ENCODE measurements around the gene ATP2B2.
"Not testable (repeated sequence)": the region's sequence is repeated elsewhere in the genome, so short reads cannot be mapped to it uniquely, and the experiment has no call there.

The ATP2B2 gene

GRCh38 chr3:10386121-10386520 lies 119.3 kb downstream of the ATP2B2 start:
- ATAC-seq: no peak
- no peak overlapping the region for H3K4me3 Mint-ChIP-seq
- H3K27me3 Mint-ChIP-seq: no peaks in the 10 kb centered on the region
- H3K9me3 Mint-ChIP-seq: no peaks in the 10 kb centered on the region
- no peaks in the 10 kb centered on the region for H3K36me3 Mint-ChIP-seq
- H3K27ac Mint-ChIP-seq: peak overlapping the region; percentile 90
- H3K4me1 Mint-ChIP-seq: peaks cover 59% of the 10 kb centered on the region

DNA sequence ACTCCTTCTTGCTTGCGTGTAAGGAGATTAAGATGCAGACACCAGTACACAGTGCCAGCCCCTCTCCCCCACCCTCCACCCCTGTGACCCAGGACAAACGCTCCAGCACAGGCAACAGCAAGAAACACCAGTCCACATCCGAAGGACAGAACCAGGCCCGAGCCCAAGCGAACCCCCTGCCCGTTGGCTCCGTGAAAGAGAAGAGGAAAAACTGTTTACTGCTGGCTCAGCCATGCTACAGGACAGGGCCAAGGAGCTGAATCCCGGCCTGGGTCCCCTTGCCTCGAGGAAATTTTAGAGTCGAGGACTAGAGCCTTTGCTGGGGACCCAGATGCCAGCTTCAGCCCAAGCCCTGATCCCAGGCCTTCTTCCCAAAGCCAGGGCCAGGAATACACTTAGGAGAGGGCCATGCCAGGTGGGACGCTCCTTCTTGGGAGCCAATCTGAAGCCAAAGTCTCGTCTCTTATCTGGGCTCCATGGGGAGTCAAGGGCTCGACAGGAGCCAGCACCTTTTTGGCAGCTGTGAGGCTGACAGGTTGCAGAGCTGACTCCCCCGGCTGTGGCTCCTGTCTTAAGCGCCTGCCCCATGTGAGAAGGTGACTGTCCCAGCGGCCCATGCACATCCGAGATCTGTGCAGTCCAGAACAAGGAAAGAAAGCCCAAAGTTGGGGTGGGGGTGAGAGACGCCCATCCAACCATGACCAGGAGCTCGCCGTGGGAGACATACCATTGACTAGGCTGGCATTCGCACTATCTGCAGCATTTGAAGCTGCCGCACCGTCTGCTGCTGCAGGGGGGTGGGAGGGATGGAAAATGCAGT lies 120.6 kb downstream of the ATP2B2 start:
- no peak overlapping the region for H3K4me3 Mint-ChIP-seq
- peaks cover 46% of the 10 kb centered on the region for H3K4me1 Mint-ChIP-seq
- no peaks in the 10 kb centered on the region for H3K36me3 Mint-ChIP-seq
- H3K9me3 Mint-ChIP-seq: no peaks in the 10 kb centered on the region
- no peak overlapping the region for H3K27ac Mint-ChIP-seq
- no peak for ATAC-seq
- no peaks in the 10 kb centered on the region for H3K27me3 Mint-ChIP-seq

GRCh38 chr3:10383850-10384248 lies 121.5 kb downstream of the ATP2B2 start:
- Mint-ChIP-seq H3K27ac (peak overlapping the region; percentile 1), H3K36me3 (no peaks in the 10 kb centered on the region), H3K4me1 (peaks cover 37% of the 10 kb centered on the region), H3K4me3 (no peak overlapping the region), H3K27me3 (no peaks in the 10 kb centered on the region), H3K9me3 (no peaks in the 10 kb centered on the region)
- no peak for ATAC-seq

GRCh38 chr3:10382892-10383849 lies 122.2 kb downstream of the ATP2B2 start:
- Mint-ChIP-seq H3K9me3 (no peaks in the 10 kb centered on the region), H3K27me3 (no peaks in the 10 kb centered on the region), H3K36me3 (no peaks in the 10 kb centered on the region), H3K27ac (peak overlapping the region; percentile 1), H3K4me1 (peaks cover 30% of the 10 kb centered on the region), H3K4me3 (no peak overlapping the region)
- no peak for ATAC-seq

- H3K4me1 Mint-ChIP-seq: peaks cover 23% of the 10 kb centered on the region
- not testable (repeated sequence) for H3K27me3 Mint-ChIP-seq, H3K4me3 Mint-ChIP-seq, H3K36me3 Mint-ChIP-seq, H3K27ac Mint-ChIP-seq, ATAC-seq, H3K9me3 Mint-ChIP-seq
These were observed 122.9 kb downstream of the ATP2B2 start for GRCh38 chr3:10382445-10382844.

DNA sequence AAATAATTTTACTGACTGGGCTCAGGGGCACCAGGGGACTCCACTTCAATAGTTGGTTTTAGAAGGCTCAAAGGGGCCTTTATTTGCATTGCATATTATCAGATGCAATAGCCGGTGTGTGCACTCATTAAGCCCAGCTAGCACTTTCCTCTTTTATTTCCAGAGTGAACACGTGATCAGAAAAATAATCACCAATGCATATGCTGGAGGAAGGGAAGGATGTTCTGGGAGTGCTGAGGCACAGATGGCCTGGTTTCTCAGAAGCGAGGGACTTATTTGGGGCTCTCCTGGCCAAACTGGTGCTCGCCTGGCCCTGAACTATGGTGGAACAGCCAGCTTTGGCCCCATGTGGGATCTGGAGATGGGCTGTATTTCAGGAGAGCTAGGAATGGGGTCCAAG lies 124.0 kb downstream of the ATP2B2 start:
- Mint-ChIP-seq H3K9me3 (no peaks in the 10 kb centered on the region), H3K27me3 (peaks cover 3% of the 10 kb centered on the region), H3K4me1 (peaks cover 20% of the 10 kb centered on the region), H3K36me3 (no peaks in the 10 kb centered on the region), H3K27ac (no peak overlapping the region), H3K4me3 (no peak overlapping the region)
- no peak for ATAC-seq

- Mint-ChIP-seq H3K27ac (no peak overlapping the region), H3K27me3 (peaks cover 7% of the 10 kb centered on the region), H3K4me3 (no peak overlapping the region), H3K4me1 (peaks cover 20% of the 10 kb centered on the region), H3K9me3 (no peaks in the 10 kb centered on the region), H3K36me3 (no peaks in the 10 kb centered on the region)
- no peak for ATAC-seq
These were observed 124.5 kb downstream of the ATP2B2 start for GRCh38 chr3:10380906-10381305.

DNA sequence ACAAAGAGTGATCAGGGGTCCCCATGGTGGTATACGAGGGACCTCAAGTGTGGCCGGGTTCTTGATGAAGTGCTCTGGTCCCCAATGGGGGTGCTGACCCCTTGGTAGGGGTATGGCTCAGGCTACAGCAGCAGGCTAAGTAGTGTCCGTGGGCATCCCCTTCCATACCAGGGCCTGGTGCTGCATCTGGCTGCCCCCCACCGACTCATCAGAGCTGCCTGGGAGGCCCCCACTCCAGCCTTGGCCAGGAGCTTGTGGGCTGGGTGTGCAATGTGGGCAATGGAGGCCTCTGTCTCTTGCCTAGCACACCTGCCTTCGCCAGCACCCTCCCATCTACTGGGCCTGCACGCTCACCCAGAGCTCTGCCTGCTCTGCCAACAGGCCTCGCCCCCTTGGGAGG lies 125.4 kb downstream of the ATP2B2 start:
- no peaks in the 10 kb centered on the region for H3K36me3 Mint-ChIP-seq
- H3K27ac Mint-ChIP-seq: no peak overlapping the region
- H3K9me3 Mint-ChIP-seq: no peaks in the 10 kb centered on the region
- no peak for ATAC-seq
- H3K27me3 Mint-ChIP-seq: peaks cover 10% of the 10 kb centered on the region
- no peak overlapping the region for H3K4me3 Mint-ChIP-seq
- peaks cover 15% of the 10 kb centered on the region for H3K4me1 Mint-ChIP-seq

GRCh38 chr3:10379161-10379560 lies 126.2 kb downstream of the ATP2B2 start:
- H3K27me3 Mint-ChIP-seq: peaks cover 10% of the 10 kb centered on the region
- no peak overlapping the region for H3K27ac Mint-ChIP-seq
- peaks cover 15% of the 10 kb centered on the region for H3K4me1 Mint-ChIP-seq
- no peaks in the 10 kb centered on the region for H3K36me3 Mint-ChIP-seq
- H3K9me3 Mint-ChIP-seq: no peaks in the 10 kb centered on the region
- no peak for ATAC-seq
- H3K4me3 Mint-ChIP-seq: no peak overlapping the region

- Mint-ChIP-seq H3K4me1 (peaks cover 15% of the 10 kb centered on the region), H3K27ac (no peak overlapping the region), H3K27me3 (peaks cover 10% of the 10 kb centered on the region)
These were observed 126.6 kb downstream of the ATP2B2 start for GRCh38 chr3:10378742-10379141.

GRCh38 chr3:10378246-10378645 lies 127.1 kb downstream of the ATP2B2 start:
- H3K36me3 Mint-ChIP-seq: no peaks in the 10 kb centered on the region
- H3K9me3 Mint-ChIP-seq: no peaks in the 10 kb centered on the region

More at GRCh38 chr3:10378742-10379141, 126.6 kb downstream of the ATP2B2 start:
- no peaks in the 10 kb centered on the region for H3K9me3 Mint-ChIP-seq
- no peak overlapping the region for H3K4me3 Mint-ChIP-seq
- no peaks in the 10 kb centered on the region for H3K36me3 Mint-ChIP-seq
- no peak for ATAC-seq

DNA sequence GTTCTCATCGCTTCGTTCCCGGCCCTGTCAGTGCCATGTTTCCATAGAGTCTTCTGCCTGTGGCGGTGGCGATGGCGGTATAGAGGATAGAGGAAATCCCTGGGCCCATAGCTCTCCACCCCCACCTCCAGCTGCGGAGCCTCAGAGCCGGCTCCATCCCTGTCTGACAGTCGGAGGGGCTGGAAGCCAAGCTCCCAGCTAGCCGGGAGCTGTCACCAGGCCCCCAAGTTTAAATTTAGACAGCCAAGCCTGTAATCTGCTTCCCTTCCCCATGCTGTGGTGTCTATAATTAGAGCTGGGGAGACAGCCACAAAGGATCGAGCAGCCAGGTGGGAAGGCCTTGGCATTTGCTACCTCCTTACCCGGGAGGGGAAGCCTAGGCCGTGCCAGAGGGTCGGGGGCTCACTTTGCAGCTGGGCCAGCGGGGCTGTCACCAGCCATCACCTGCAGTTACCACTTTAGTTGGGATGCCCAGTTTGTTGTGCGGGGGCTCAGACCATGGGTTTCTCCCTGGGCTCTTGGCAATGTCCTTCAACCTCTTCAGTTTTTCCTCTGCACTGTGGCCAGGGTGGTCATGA lies 128.1 kb downstream of the ATP2B2 start:
- Mint-ChIP-seq H3K9me3 (no peaks in the 10 kb centered on the region), H3K27me3 (peaks cover 10% of the 10 kb centered on the region), H3K36me3 (no peaks in the 10 kb centered on the region), H3K4me3 (no peak overlapping the region), H3K27ac (peak overlapping the region; percentile 21), H3K4me1 (peaks cover 15% of the 10 kb centered on the region)
- ATAC-seq: no peak

More at GRCh38 chr3:10378246-10378645, 127.1 kb downstream of the ATP2B2 start:
- H3K4me1 Mint-ChIP-seq: peaks cover 15% of the 10 kb centered on the region
- ATAC-seq: peak; percentile 29
- H3K27me3 Mint-ChIP-seq: peaks cover 10% of the 10 kb centered on the region
- no peak overlapping the region for H3K27ac Mint-ChIP-seq
- H3K4me3 Mint-ChIP-seq: no peak overlapping the region

GRCh38 chr3:10376353-10376752 lies 129.0 kb downstream of the ATP2B2 start:
- Mint-ChIP-seq H3K4me3 (no peak overlapping the region), H3K4me1 (peaks cover 15% of the 10 kb centered on the region), H3K27ac (peak overlapping the region; percentile 21), H3K9me3 (no peaks in the 10 kb centered on the region), H3K36me3 (no peaks in the 10 kb centered on the region), H3K27me3 (peaks cover 10% of the 10 kb centered on the region)
- ATAC-seq: no peak

GRCh38 chr3:10375296-10376053 lies 129.9 kb downstream of the ATP2B2 start:
- Mint-ChIP-seq H3K27me3 (peaks cover 10% of the 10 kb centered on the region), H3K9me3 (peaks cover 3% of the 10 kb centered on the region), H3K36me3 (no peaks in the 10 kb centered on the region), H3K4me1 (peaks cover 19% of the 10 kb centered on the region), H3K27ac (no peak overlapping the region), H3K4me3 (no peak overlapping the region)
- ATAC-seq: no peak

Data from stimulated activated memory B cell treated with anti-CD40 and anti-IgM and Interleukin-4, amounts not matched to agents 10 μg/mL and 1 μg/mL and 100 μg/mL, for 72 hours (primary cell).